A549 treated with CORT108297 at 1 μM for 4 hours (cell line): Measurements from ENCODE around the gene ZNF98. TPM values are rescaled to one million over a fixed set of nuclear protein-coding genes. Genes with fewer than 3 reads are reported as not detected.

Experiments
- total RNA-seq: library from RNA; stranded (reverse); fragments of 200-300 nt; extraction: Qiagen RNA extraction; gene quantifications from 5 replicates; pipeline ENCODE4 v1.2.3, GENCODE V29; 2022

Gene ZNF98
- total RNA-seq, result not detected in 5 replicates

GRCh38 chr19:22422211-22422610 is at the start of gene ZNF98:
Gene ZNF98 (minus strand): TSS chr19:22422346. CDS start chr19:22422224, 122 bp downstream.

Other genes starting within 250 kb of the ZNF98 start
- not detected in 5 replicates for gene ZNF676, start 225.4 kb downstream of the ZNF98 start, total RNA-seq
- gene ZNF729, start 135.9 kb downstream of the ZNF98 start, total RNA-seq, result not detected in 5 replicates
- not detected in 5 replicates for gene ZNF492, start 212.0 kb upstream of the ZNF98 start, total RNA-seq